OCI-LY7 (cell line): ENCODE measurements around the gene CHST9. TPM values are rescaled to one million over a fixed set of nuclear protein-coding genes. Genes with fewer than 3 reads are reported as not detected.

Source experiments
- BruUV-seq: library from RNA; stranded (reverse); fragments of 400-500 nt; replicated peaks from 2 replicates; lab custom pipeline; 2021; lab: Mats Ljungman, UMichigan
- CTCF ChIA-PET: fragments of 300-600 bp; sonication (Branson Sonifier 250); formaldehyde crosslinking; loops from one replicate; lab custom pipeline; 2022; ENCODE audit warnings: antibody characterized with exemption; ENCODE audit not compliant: unreplicated experiment; lab: Charles Lee
- POLR2A ChIA-PET: fragments of 300-600 bp; sonication (Branson Sonifier 250); formaldehyde crosslinking; loops from one replicate; lab custom pipeline; 2022; ENCODE audit warnings: antibody characterized with exemption; lab: Charles Lee
- DNase-seq: peaks from one replicate; pipeline ENCODE4 v3.0.0-alpha.2; 2015; ENCODE audit warnings: low spot score
- H2AFZ ChIP-seq: fragments of 200-600 bp; sonication (generic), shearing (Covaris generic); 2 replicates; pipeline ENCODE4 v1.6.1; 2014; ENCODE audit warnings: mild to moderate bottlenecking, antibody characterized with exemption, low read length, moderate library complexity
- H3K27ac ChIP-seq: fragments of 200-600 bp; sonication (generic); 2 replicates; pipeline ENCODE4 v1.5.1; 2014; ENCODE audit warnings: mixed run types, low read depth, mild to moderate bottlenecking, moderate library complexity, low read length, inconsistent platforms; ENCODE audit not compliant: poor library complexity, severe bottlenecking
- H3K36me3 ChIP-seq: fragments of 200-600 bp; sonication (generic); 2 replicates; pipeline ENCODE4 v1.6.1; 2014; ENCODE audit warnings: mild to moderate bottlenecking, antibody characterized with exemption, low read length, moderate library complexity, mixed read lengths; ENCODE audit not compliant: insufficient read depth
- H3K4me1 ChIP-seq: fragments of 200-600 bp; sonication (generic); 2 replicates; pipeline ENCODE4 v1.5.1; 2014; ENCODE audit warnings: mild to moderate bottlenecking, low read length; ENCODE audit not compliant: insufficient read depth, poor library complexity, severe bottlenecking
- H3K4me2 ChIP-seq: fragments of 200-600 bp; sonication (generic); 2 replicates; pipeline ENCODE4 v1.6.1; 2014; ENCODE audit warnings: mild to moderate bottlenecking, low read length
- H3K4me3 ChIP-seq: fragments of 200-600 bp; sonication (generic); 2 replicates; pipeline ENCODE4 v1.5.1; 2014; ENCODE audit warnings: mild to moderate bottlenecking, low read depth, low read length; ENCODE audit not compliant: poor library complexity, severe bottlenecking
- H3K79me2 ChIP-seq: fragments of 200-600 bp; sonication (generic); 2 replicates; pipeline ENCODE4 v1.6.1; 2016; ENCODE audit warnings: low read depth, mild to moderate bottlenecking, low read length, moderate library complexity, mixed read lengths; ENCODE audit not compliant: insufficient read depth
- H3K9me2 ChIP-seq: fragments of 200-600 bp; sonication (generic); 2 replicates; pipeline ENCODE4 v1.6.1; 2016; ENCODE audit warnings: mild to moderate bottlenecking, low read length, mixed read lengths; ENCODE audit not compliant: insufficient read depth
- H3K9me3 ChIP-seq: fragments of 200-600 bp; sonication (generic); 2 replicates; pipeline ENCODE4 v1.6.1; 2014; ENCODE audit warnings: mild to moderate bottlenecking, mixed run types, low read length, mixed read lengths
- H4K20me1 ChIP-seq: fragments of 200-600 bp; sonication (generic); 2 replicates; pipeline ENCODE4 v1.6.1; 2014; ENCODE audit warnings: mild to moderate bottlenecking, antibody characterized with exemption, low read length, moderate library complexity, mixed read lengths; ENCODE audit not compliant: insufficient read depth
- CTCF ChIP-seq: fragments of 200-600 bp; sonication (generic); conservative IDR thresholded peaks from 2 replicates; pipeline ENCODE4 v1.5.1; 2014; ENCODE audit warnings: mild to moderate bottlenecking, antibody characterized with exemption, low read length, moderate library complexity, mixed read lengths
- EZH2phosphoT487 ChIP-seq: fragments of 200-600 bp; sonication (generic); IDR thresholded peaks from 2 replicates; pipeline ENCODE4 v1.6.1; 2018; ENCODE audit warnings: low read depth, borderline replicate concordance, mild to moderate bottlenecking, mixed run types, antibody characterized with exemption, low read length, moderate library complexity, mixed read lengths
- intact Hi-C: fragments of 100-400 bp; cut with micrococcal nuclease; formaldehyde crosslinking; loops from one replicate; pipeline ENCODE4 v1.10.0; 2022; ENCODE audit not compliant: unreplicated experiment
- total RNA-seq, 2 experiments: library from RNA; depleted of rRNA in 1 of 2; stranded (reverse); fragments of >200 nt in 1 of 2; shearing (Covaris generic) in 1 of 2; gene quantifications; 2 replicates each; pipeline ENCODE4 v1.2.3, GENCODE V29; 2014 to 2022

CHST9 gene
- total RNA-seq, 2 experiments from 2014 or later, result not detected

- Histone ChIP-seq H3K4me2 (no peak overlapping the region), H3K9me3 (no peaks in the 10 kb centered on the region), H3K4me3 (no peak overlapping the region), H3K9me2 (no peaks in the 10 kb centered on the region), H3K36me3 (no peaks in the 10 kb centered on the region), H3K27ac (no peak overlapping the region), H3K79me2 (no peaks in the 10 kb centered on the region), H2AFZ (no peak overlapping the region), H3K4me1 (peaks cover 5% of the 10 kb centered on the region), H4K20me1 (no peaks in the 10 kb centered on the region)
- TF ChIP-seq EZH2phosphoT487 (no peak), CTCF (no peak)
- ChIA-PET POLR2A (interaction anchor here (0.7 kb wide), 2 partner anchors 10 to 81 kb away, joined by 3 read pairs; no protein-coding TSS in a partner anchor), CTCF (no interaction called here)
- intact Hi-C loops, result no loop called here
- no peak for DNase-seq
- BruUV-seq, result no TSS peak
Observed at GRCh38 chr18:26961839-26962238, 223.3 kb downstream of the CHST9 start.

- Histone ChIP-seq H3K4me3 (no peak overlapping the region), H4K20me1 (no peaks in the 10 kb centered on the region), H2AFZ (no peak overlapping the region), H3K27ac (no peak overlapping the region), H3K9me3 (no peaks in the 10 kb centered on the region), H3K4me2 (no peak overlapping the region), H3K36me3 (no peaks in the 10 kb centered on the region), H3K79me2 (no peaks in the 10 kb centered on the region), H3K9me2 (no peaks in the 10 kb centered on the region), H3K4me1 (peaks cover 7% of the 10 kb centered on the region)
- POLR2A ChIA-PET, result interaction anchor here (0.6 to 1.2 kb wide), 3 partner anchors 17 to 596 kb away, joined by 3 to 5 read pairs (median 3); no protein-coding TSS in a partner anchor
- CTCF ChIA-PET, result no interaction called here
- intact Hi-C loops, result no loop called here
- no TSS peak for BruUV-seq
- TF ChIP-seq CTCF, result no peak
- TF ChIP-seq EZH2phosphoT487, result no peak
- DNase-seq, result no peak
Observed at GRCh38 chr18:26960911-26961310, 224.2 kb downstream of the CHST9 start.

GRCh38 chr18:26956863-26957262 lies 228.2 kb downstream of the CHST9 start:
- Histone ChIP-seq H3K9me2 (no peaks in the 10 kb centered on the region), H3K4me2 (peak overlapping the region; percentile 41), H3K79me2 (no peaks in the 10 kb centered on the region), H4K20me1 (no peaks in the 10 kb centered on the region), H3K27ac (no peak overlapping the region), H3K36me3 (no peaks in the 10 kb centered on the region), H3K9me3 (no peaks in the 10 kb centered on the region), H3K4me1 (peaks cover 7% of the 10 kb centered on the region), H2AFZ (peak overlapping the region; percentile 53; the same call in 1 of the 2 replicates), H3K4me3 (no peak overlapping the region)
- BruUV-seq, result no TSS peak
- DNase-seq, result peak; percentile 7
- TF ChIP-seq CTCF, result no peak
- no peak for TF ChIP-seq EZH2phosphoT487
- intact Hi-C loops, result no loop called here
- ChIA-PET POLR2A (interaction anchor here (0.7 to 1.0 kb wide), 2 partner anchors 22 to 41 kb away, joined by 3 read pairs; no protein-coding TSS in a partner anchor), CTCF (no interaction called here)
